GM12892 (cell line): ENCODE data around the gene ANO1.

ENCODE experiments used
- POLR2A ChIP-seq: IDR thresholded peaks from 2 replicates; pipeline ENCODE4 v1.6.1; 2011; ENCODE audit warnings: low read depth, low read length, control low read depth
- POLR2AphosphoS5 ChIP-seq: IDR thresholded peaks from 2 replicates; pipeline ENCODE4 v1.6.1; 2011; ENCODE audit warnings: low read depth, low read length, control low read depth
- TAF1 ChIP-seq: IDR thresholded peaks from 2 replicates; pipeline ENCODE4 v1.6.1; 2011; ENCODE audit warnings: low read depth, mild to moderate bottlenecking, control low read depth, low read length, borderline replicate concordance

GRCh38 chr11:70107191-70107590 lies 29.1 kb downstream of the ANO1 start:
- TF ChIP-seq TAF1 (no peak), POLR2AphosphoS5 (no peak), POLR2A (no peak)
